GM20000 (cell line): ENCODE results near the gene GRAPL.
"Not testable (repeated sequence)": the region's sequence is repeated elsewhere in the genome, so short reads cannot be mapped to it uniquely, and the experiment has no call there.

ENCODE experiments used
- DNase-seq: peaks from one replicate; pipeline ENCODE4 v3.0.0; 2012; ENCODE audit warnings: low spot score

The GRAPL gene

DNA sequence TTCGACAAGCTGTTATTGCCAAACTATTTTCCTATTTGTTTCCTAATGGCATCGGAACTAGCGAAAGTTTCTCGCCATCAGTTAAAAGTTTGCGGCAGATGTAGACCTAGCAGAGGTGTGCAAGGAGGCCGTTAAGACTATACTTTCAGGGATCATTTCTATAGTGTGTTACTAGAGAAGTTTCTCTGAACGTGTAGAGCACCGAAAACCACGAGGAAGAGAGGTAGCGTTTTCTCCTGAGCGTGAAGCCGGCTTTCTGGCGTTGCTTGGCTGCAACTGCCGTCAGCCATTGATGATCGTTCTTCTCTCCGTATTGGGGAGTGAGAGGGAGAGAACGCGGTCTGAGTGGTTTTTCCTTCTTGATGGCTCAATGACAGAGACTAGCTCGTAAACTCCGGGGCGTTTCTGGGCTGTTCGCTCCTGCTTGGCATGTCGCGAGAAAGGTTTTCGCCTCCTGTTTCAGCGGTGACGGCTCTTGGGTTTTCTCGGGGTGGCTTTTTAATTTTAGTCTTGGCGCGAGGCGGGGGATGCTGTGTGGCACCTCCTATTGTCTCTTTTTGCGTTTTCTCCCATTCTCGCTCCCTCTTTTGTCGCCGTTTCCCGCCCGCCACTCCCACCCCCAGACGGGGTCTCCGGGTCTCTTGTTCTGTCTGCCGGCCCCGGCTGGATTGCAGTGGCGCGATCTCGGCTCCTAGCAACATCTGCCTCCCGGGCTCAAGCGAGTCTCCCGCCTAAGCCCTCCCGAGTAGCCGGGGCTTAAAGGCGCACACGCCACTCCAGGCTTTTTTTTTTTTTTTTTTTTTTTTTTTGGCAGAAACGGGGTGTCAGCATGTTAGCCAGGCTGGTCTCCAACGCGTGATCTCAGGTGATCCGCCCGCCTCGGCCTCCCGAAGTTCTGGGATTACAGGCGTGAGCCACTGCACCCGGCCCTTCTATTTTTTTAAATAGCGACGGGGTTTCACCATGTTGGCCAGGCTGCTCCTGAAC lies 60.8 kb downstream of the GRAPL start:
- DNase-seq, result not testable (repeated sequence)

DNA sequence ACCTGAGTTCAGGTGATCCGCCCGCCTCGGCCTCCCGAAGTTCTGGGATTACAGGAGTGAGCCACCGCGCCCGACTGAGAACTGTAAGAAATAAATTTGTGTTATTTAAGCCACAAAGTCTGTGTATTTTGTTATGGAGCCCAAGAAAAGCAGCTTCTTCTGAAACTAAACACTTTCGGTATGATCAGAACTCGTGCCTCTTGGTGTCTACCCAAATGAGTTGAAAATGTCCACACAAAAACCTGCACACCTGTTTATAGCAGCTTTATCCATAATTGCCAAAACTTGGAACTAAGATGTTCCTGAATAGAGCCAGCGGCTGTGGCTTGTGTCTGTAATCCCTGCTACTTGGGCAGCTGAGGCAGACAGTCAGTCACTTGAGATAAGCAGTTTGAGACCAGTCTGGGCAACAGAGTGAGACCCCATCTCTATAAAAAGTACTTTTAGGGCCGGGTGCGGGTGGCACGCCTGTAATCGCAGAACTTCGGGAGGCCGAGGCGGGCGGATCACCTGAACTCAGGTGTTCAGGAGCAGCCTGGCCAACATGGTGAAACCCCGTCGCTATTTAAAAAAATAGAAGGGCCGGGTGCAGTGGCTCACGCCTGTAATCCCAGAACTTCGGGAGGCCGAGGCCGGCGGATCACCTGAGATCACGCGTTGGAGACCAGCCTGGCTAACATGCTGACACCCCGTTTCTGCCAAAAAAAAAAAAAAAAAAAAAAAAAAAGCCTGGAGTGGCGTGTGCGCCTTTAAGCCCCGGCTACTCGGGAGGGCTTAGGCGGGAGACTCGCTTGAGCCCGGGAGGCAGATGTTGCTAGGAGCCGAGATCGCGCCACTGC lies 61.7 kb downstream of the GRAPL start:
- DNase-seq, result not testable (repeated sequence)

DNA sequence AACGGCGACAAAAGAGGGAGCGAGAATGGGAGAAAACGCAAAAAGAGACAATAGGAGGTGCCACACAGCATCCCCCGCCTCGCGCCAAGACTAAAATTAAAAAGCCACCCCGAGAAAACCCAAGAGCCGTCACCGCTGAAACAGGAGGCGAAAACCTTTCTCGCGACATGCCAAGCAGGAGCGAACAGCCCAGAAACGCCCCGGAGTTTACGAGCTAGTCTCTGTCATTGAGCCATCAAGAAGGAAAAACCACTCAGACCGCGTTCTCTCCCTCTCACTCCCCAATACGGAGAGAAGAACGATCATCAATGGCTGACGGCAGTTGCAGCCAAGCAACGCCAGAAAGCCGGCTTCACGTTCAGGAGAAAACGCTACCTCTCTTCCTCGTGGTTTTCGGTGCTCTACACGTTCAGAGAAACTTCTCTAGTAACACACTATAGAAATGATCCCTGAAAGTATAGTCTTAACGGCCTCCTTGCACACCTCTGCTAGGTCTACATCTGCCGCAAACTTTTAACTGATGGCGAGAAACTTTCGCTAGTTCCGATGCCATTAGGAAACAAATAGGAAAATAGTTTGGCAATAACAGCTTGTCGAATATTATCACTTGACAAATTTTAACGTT lies 62.5 kb downstream of the GRAPL start:
- not testable (repeated sequence) for DNase-seq

DNA sequence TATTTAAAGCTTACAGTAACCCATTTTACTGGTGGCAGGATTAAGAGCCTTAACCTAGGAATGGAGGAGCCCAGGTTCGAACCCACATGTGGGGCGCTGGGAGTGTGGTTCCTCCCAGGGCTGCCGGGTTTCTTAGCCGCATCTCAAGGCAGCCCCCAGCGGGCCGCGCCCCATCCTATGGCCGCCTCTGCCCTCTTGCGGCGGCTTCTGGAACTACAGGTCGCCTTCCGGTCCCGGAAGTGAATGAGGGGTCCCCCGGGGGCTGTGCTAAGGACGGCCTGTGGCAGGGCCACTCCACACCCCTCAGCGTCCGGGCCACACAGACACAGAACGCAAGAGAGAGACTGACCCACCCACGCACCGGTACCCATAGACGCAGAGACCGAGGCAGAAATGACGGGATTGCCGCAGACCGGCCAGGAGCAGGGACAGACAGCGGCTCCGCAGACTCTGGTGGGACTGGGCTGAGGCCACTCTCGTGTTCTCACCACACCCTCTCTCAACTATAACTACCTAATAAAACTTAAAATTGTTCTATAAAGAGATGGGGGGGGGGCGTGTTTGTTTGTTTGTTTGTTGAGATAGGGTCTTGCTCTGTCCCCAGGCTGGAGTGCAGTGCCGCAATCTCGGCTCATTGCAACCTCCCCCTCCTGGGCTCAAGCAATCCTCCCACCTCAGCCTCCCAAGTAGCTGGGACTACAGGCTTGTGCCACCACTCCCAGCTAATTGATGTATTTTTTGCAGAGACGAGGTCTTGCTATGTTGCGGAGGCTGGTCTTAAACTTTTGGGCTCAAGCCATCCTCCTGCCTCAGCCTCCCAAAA lies 69.2 kb downstream of the GRAPL start:
- DNase-seq, result not testable (repeated sequence)

DNA sequence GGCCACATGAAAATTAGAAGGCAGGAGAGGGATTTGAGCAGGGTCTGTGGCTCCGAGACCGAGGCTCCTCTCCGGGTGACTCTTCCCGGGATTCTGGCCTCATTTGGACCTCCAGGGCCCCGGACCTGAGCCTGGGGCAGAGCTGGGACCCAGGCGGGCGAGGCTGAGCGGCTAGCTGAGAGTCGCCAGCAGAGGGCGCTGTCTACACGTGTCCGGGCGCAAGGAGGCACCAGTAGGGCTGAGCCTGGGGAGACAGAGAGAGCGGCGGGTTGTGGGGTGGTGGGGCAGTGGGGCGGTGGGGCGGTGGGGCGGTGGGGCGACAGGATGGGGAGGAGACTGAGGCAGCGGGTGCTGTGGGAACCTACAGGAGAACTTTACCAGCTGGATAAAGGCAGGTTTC lies 75.1 kb downstream of the GRAPL start:
- DNase-seq, result not testable (repeated sequence)

DNA sequence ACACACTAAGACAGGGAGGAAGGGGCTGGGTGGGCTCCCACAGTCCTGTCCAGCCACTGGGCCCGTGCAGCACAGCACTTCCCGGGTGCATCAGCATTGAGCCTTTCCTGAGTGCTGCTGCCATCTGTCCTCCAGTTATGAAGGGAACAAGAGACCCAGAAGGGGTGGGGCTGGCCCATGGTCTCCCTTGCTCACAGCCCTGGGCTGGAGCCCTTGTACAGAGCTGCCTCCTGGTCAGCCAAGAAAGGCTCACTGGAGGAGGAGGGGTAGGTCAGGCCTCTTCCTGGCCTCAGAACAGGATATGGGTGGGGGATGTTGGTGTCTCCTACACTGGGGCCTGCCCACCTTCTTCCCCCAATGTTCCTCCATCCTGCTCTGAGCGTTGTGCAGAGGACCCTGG lies 76.0 kb downstream of the GRAPL start:
- DNase-seq, result not testable (repeated sequence)
